ENCODE data around the gene GSAP.
"Not testable (repeated sequence)": the region's sequence is repeated elsewhere in the genome, so short reads cannot be mapped to it uniquely, and the experiment has no call there.

GSAP gene

DNA sequence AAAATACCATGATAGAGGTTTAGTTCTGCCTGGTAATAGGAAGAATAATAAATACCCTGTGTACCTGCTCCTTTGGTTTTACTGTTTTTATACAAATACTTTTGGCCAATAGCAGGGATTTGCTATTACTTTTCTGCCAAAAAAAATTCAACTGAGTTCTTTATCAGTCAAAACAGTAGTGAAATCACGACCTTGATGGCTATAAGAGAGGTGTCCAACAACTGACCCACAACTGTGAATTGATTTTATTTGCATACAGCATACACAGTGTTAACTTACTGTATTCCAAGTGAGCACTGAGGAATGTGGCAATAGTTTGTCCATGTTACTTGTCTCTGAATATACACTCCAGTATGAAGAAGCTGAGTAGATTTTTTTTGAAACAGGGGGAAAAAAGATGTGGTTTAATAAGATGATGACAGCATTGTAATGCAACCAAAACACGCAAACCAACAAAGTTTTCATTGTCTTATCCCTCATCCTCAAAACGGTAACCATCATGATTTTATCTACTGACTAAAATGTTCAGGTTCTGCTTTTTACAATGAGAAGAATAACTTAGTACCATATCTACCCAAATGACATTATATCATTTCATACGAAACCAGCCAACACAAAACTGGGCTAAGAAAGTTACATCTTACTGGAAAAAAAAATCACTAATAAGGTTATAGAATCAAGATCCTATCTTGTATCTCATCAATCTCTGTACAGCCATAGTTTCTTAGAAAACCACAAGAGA, 63.3 kb downstream of the GSAP start:
- peaks cover 22% of the 10 kb centered on the region for H3K4me1 ChIP-seq (ENCODE audit: insufficient read depth, low read length)
- no peaks in the 10 kb centered on the region for H3K9me3 ChIP-seq (ENCODE audit: control insufficient read depth, insufficient read depth, low read length)
- no peak overlapping the region for H3K9ac ChIP-seq (ENCODE audit: low read depth, low read length)
- H3K36me3 ChIP-seq (ENCODE audit: insufficient read depth, low read length) = no peaks in the 10 kb centered on the region

DNA sequence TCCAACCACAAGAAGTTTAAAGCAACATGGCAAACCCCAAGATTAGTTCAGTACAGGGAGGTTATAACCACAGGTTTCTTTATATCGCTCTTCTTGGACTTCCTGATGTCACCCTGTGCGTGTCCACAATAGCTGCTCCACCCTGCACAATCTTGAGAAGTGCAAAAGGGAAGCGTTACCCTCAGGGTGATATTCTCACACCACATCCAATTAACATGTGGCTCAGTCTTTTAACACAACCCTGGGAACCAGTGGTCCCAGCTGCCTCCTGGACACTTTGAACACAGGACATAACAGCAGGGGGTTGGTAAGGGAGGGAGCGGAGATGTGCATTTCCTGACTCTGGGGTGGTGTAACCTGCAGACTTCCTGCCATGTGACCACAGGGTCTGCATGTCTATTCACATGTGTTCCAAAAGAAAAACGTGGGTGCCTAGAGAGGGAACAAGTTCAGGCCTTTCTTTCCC, 64.6 kb downstream of the GSAP start:
- Histone ChIP-seq H3K36me3 (ENCODE audit: insufficient read depth, low read length) (no peaks in the 10 kb centered on the region), H3K9ac (ENCODE audit: low read depth, low read length) (no peak overlapping the region), H3K4me1 (ENCODE audit: insufficient read depth, low read length) (peaks cover 26% of the 10 kb centered on the region), H3K9me3 (ENCODE audit: control insufficient read depth, insufficient read depth, low read length) (no peaks in the 10 kb centered on the region)

DNA sequence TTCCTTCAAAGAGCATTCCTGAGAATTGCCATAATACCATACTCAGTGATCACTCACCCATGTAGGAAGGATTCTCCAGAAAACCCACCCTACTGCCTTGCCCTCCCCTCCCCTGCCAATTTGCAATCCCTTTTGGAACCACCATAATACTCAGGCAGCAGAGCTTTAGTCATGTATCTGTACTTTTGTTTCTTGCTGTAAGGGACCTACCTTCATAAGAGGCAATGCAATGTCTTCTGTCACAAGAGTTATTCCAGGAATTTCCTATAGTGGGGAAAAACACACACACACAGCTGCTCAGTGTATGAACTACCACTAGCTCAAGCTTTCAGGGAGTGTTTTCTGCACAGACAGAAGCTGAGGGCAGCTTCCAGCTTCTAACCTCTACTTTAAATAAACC, 67.0 kb downstream of the GSAP start:
- H3K9me3 ChIP-seq (ENCODE audit: control insufficient read depth, insufficient read depth, low read length) = no peaks in the 10 kb centered on the region
- no peak overlapping the region for H3K9ac ChIP-seq (ENCODE audit: low read depth, low read length)
- no peaks in the 10 kb centered on the region for H3K36me3 ChIP-seq (ENCODE audit: insufficient read depth, low read length)
- peaks cover 26% of the 10 kb centered on the region for H3K4me1 ChIP-seq (ENCODE audit: insufficient read depth, low read length)

DNA sequence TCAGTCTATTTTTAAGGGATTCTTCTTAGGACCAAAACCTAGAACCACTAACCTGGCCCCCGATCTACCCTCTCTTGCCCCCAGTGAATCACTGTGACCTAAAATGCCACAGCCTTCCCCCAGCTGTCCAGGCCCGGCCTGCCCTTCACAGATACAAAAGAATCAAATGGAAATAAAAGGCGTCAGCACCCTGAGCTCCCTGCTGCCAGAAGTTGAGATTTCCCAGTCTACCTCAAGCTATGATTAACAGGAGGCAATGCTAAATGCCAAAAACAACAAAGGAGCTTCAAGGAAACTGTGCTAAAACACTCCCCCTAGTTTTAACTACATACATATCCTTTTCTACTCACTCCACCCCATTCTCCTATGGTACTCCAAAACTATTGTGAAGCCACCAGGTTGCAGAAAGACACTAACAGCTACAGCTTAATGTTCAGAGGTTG, 67.8 kb downstream of the GSAP start:
- Histone ChIP-seq H3K9me3 (ENCODE audit: control insufficient read depth, insufficient read depth, low read length) (no peaks in the 10 kb centered on the region), H3K36me3 (ENCODE audit: insufficient read depth, low read length) (no peaks in the 10 kb centered on the region), H3K9ac (ENCODE audit: low read depth, low read length) (no peak overlapping the region; the same call in 1 of the 2 replicates), H3K4me1 (ENCODE audit: insufficient read depth, low read length) (peaks cover 26% of the 10 kb centered on the region)

DNA sequence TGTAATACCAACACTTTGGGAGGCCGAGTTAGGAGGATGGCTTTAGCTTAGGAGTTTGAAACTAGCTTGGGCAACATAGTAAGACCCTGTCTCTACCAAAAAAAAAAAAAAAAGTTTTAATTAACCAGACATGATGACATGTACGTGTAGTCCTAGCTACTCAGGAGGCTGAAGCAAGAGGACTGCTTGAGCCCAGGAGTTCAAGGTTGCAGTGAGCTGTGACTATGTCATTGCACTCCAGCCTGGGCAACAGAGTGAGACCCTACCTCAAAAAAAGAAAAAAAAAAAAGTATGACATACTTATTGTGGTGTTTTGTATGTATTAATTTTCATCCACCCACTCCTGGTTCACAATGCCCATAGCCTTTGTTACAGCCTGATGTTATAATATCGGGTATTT, 69.7 kb downstream of the GSAP start:
- H3K9ac ChIP-seq (ENCODE audit: low read depth, low read length) = no peak overlapping the region
- H3K9me3 ChIP-seq (ENCODE audit: control insufficient read depth, insufficient read depth, low read length) = no peaks in the 10 kb centered on the region
- H3K36me3 ChIP-seq (ENCODE audit: insufficient read depth, low read length) = no peaks in the 10 kb centered on the region
- peaks cover 18% of the 10 kb centered on the region for H3K4me1 ChIP-seq (ENCODE audit: insufficient read depth, low read length)

DNA sequence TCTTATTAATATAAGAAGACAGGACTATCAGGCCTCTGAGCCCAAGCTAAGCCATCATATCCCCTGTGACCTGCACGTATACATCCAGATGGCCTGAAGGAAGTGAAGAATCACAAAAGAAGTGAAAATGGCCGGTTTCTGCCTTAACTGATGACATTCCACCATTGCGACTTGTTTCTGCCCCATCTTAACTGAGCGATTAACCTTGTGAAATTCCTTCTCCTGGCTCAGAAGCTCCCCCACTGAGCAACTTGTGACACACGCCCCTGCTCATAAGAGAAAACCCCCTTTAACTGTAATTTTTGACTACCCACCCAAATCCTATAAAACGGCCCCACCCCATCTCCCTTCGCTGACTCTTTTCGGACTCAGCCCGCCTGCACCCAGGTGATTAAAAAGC, 70.7 kb downstream of the GSAP start:
- not testable (repeated sequence) for H3K36me3 ChIP-seq (ENCODE audit: insufficient read depth, low read length); H3K9me3 ChIP-seq (ENCODE audit: control insufficient read depth, insufficient read depth, low read length); H3K9ac ChIP-seq (ENCODE audit: low read depth, low read length)
- H3K4me1 ChIP-seq (ENCODE audit: insufficient read depth, low read length) = peaks cover 17% of the 10 kb centered on the region

DNA sequence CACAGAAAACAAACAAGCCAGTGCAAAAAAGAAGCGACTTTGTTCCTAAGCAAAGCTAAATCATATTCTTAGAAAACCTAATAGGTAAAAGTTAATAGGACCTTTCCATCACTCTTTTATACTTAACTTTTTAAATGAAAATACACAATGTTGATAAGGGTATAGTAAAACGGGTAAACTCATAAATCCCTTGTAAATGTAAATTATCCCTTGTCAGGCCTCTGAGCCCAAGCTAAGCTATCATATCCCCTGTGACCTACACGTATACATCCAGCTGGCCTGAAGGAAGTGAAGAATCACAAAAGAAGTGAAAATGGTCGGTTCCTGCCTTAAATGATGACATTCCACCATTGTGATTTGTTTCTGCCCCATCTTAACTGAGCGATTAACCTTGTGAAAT, 76.4 kb downstream of the GSAP start:
- no peaks in the 10 kb centered on the region for H3K9me3 ChIP-seq (ENCODE audit: control insufficient read depth, insufficient read depth, low read length)
- no peak overlapping the region for H3K9ac ChIP-seq (ENCODE audit: low read depth, low read length)
- H3K36me3 ChIP-seq (ENCODE audit: insufficient read depth, low read length) = no peaks in the 10 kb centered on the region
- no peaks in the 10 kb centered on the region; the same call in 1 of the 2 replicates for H3K4me1 ChIP-seq (ENCODE audit: insufficient read depth, low read length)

DNA sequence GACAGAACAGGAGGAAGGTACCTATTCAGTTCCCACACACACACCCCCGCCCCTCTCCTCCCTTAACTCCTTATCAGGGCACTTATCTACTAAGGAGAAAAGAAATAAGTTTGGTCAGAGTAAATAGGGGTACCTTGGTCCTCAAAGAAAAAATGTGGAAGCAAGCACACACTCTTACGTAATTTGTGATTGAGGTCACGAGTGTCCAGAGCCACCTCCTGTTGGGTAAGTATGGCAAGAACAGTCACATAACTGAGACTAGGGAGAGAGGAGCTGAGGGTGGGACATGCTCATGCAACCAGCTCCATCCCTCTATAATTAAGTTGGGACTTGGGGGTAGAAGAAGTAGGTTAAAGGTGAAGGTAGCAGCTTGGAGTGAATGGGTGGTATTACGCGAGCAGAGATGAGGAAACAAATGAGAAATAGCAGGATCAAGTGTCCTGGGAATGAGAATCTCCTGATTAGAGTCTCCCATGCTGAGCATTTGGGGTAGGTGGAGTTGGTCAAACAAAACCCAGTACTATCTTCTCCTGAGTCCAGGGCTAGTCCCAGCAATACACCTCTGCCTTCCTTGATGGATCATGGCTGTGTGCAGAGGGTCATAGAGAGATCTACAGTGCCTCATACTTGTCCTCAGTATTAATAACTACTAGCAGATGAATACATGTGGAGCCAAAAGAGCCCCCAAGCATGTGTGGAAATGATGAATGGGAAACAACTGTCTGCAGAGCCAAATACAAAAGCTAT, 77.1 kb downstream of the GSAP start:
- no peaks in the 10 kb centered on the region; the same call in 1 of the 2 replicates for H3K4me1 ChIP-seq (ENCODE audit: insufficient read depth, low read length)
- no peaks in the 10 kb centered on the region for H3K36me3 ChIP-seq (ENCODE audit: insufficient read depth, low read length)
- no peaks in the 10 kb centered on the region for H3K9me3 ChIP-seq (ENCODE audit: control insufficient read depth, insufficient read depth, low read length)
- H3K9ac ChIP-seq (ENCODE audit: low read depth, low read length) = no peak overlapping the region

DNA sequence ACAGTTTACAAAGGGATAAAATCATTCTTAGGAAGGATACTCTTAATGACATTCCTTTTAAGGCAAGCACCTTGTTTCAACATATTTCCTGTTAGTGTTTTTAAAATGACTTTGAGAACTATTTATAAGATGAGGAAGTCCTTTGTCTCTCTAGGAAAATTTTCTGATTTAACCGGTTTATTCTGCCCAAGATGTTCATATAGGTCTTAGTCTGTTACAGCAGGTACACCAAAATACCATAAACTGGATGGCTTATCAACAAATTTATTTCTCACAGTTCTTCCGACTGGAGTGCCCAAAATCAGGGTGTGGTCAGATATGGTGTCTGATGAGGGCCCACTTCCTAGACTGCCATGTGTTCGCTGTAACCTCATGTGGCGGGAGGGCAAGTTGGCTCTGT, 77.9 kb downstream of the GSAP start:
- H3K9ac ChIP-seq (ENCODE audit: low read depth, low read length) = no peak overlapping the region
- H3K9me3 ChIP-seq (ENCODE audit: control insufficient read depth, insufficient read depth, low read length) = no peaks in the 10 kb centered on the region
- no peaks in the 10 kb centered on the region for H3K36me3 ChIP-seq (ENCODE audit: insufficient read depth, low read length)
- H3K4me1 ChIP-seq (ENCODE audit: insufficient read depth, low read length) = no peaks in the 10 kb centered on the region; the same call in 1 of the 2 replicates

DNA sequence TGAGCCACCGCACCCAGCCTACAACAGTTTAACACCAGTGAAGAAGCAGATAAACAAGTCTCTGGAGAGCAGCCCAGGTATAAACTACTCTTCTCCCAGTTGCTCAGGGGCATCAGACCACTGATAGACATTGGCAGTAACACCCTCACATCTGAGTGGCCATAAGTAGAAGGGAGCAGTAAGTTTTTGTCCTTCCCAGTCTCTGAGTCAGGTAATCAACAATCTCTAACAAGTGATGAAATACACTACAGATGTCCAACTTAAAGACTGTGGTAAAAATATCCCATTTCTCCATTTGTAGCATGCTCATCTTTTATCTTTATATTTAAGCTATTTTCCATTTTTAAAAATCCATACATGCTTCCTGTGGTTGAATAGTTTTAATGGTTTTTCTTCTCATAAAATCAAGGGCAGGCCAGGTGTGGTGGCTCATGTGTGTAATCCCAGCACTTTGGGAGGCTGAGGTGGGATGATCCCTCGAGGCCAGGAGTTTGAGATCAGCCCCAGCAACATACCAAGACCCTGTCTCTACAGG, 78.6 kb downstream of the GSAP start:
- Histone ChIP-seq H3K4me1 (ENCODE audit: insufficient read depth, low read length) (no peaks in the 10 kb centered on the region; the same call in 1 of the 2 replicates), H3K9me3 (ENCODE audit: control insufficient read depth, insufficient read depth, low read length) (no peaks in the 10 kb centered on the region), H3K36me3 (ENCODE audit: insufficient read depth, low read length) (no peaks in the 10 kb centered on the region), H3K9ac (ENCODE audit: low read depth, low read length) (no peak overlapping the region)

DNA sequence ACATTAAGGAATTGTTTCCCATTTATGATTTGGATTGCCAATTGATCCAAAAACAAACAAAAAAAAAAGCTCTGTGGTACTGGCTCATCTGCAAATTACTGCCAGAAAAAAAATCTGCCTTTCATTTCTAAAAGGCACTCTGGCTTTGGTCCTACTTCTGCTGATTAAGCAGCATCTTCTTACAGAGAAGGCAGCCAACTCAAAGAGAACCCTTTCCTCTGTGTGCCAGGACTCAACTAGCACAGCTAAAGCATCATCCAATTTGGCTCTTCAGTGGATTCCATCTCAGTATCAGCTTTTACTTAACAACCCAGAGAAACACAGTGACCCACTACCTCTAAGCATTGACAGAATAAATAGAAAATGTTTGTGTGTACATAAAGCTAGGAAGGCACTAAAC, 80.6 kb downstream of the GSAP start:
- H3K9me3 ChIP-seq (ENCODE audit: control insufficient read depth, insufficient read depth, low read length) = no peaks in the 10 kb centered on the region
- no peak overlapping the region for H3K9ac ChIP-seq (ENCODE audit: low read depth, low read length)
- no peaks in the 10 kb centered on the region; the same call in 1 of the 2 replicates for H3K4me1 ChIP-seq (ENCODE audit: insufficient read depth, low read length)
- no peaks in the 10 kb centered on the region for H3K36me3 ChIP-seq (ENCODE audit: insufficient read depth, low read length)

DNA sequence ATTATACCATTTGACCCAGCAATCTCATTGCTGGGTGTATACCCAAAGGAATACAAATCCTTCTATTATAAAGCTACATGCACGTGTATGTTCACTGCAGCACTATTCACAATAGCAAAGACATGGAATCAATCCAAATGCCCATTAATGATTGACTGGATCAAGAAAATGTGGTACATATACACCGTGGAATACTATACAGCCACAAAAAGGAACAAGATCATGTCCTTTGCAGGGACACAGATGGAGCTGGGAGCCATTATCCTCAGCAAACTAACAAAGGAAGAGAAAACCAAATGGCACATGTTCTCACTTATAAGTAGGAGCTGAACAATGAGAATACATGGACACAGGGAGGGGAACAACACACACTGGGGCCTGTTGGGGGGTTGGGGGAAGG, 82.1 kb downstream of the GSAP start:
- not testable (repeated sequence) for H3K4me1 ChIP-seq (ENCODE audit: insufficient read depth, low read length); H3K9me3 ChIP-seq (ENCODE audit: control insufficient read depth, insufficient read depth, low read length); H3K36me3 ChIP-seq (ENCODE audit: insufficient read depth, low read length); H3K9ac ChIP-seq (ENCODE audit: low read depth, low read length)

DNA sequence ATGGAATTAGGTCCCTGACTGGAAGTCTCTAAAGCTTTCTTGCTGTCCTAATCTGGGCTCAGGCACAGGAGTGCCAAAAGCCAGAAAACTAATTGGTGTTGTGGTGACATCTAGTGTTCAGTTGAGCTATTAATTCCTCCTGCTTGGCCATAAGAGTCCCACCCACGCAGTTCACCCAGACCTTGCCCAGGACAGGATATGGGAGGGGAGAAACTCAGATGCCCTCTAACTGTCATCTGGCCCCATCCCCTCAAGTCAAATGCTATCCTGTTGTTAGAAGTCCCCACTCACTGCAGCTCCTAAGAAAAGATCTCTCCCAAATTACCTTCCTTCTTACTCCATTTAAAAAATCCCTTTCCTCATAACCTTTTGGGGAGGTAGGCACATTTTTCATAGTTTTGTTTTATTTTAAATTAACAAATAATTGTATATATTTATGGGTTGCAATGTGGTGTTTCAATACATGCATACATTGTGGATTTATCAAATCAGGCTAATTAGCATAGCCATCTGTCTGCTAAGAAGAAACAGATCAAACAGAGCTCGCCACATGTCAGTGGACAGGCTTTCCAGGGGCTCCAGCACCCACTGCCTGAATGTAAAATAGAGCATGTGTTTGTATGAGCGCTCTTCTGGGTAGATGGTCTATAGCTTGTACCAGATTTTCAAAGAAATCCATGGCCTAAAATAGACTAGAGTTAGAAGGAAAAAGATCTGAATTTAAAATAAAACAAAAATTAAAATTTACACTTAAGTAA, 84.0 kb downstream of the GSAP start:
- no peaks in the 10 kb centered on the region for H3K9me3 ChIP-seq (ENCODE audit: control insufficient read depth, insufficient read depth, low read length)
- no peak overlapping the region for H3K9ac ChIP-seq (ENCODE audit: low read depth, low read length)
- H3K4me1 ChIP-seq (ENCODE audit: insufficient read depth, low read length) = peaks cover 7% of the 10 kb centered on the region; the same call in 1 of the 2 replicates
- H3K36me3 ChIP-seq (ENCODE audit: insufficient read depth, low read length) = no peaks in the 10 kb centered on the region

DNA sequence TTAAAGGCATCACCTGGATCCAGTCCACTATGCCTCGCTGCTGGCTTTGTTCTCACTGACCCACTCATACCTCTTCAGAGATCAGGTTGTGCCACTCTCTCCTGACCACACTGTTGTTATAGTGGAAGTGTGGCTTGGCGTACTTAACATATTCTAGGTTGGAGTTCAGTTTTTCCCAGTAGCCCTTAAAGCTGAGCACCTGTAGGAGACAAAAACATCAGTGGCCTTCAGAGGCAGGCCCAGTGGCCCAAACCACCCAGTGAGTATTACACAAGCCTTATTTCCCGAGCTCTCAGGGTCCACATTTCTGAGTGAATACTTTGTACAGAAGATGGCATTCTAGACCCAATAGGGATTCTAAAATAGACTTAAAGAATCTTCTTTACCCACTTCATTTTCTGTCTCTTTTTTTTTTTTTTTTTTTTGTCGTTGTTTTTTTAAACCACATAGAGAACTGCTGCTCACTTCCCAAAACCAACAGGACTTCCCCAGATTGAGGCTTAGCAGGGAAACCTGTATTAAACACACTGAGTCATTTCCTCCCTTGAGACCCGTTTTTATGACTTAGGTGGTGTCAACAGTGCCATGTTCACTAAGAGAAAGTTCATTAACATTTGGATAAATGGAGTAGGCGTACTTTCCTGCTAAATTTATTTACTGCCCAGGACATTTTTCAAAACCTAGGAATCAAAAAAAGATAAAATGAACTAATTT, 85.8 kb downstream of the GSAP start:
- H3K9ac ChIP-seq (ENCODE audit: low read depth, low read length) = no peak overlapping the region

More for the DNA sequence above, 85.8 kb downstream of the GSAP start:
- Histone ChIP-seq H3K36me3 (ENCODE audit: insufficient read depth, low read length) (no peaks in the 10 kb centered on the region), H3K4me1 (ENCODE audit: insufficient read depth, low read length) (peaks cover 13% of the 10 kb centered on the region; the same call in 1 of the 2 replicates), H3K9me3 (ENCODE audit: control insufficient read depth, insufficient read depth, low read length) (no peaks in the 10 kb centered on the region)
